Panc1 (cell line): ENCODE measurements around the gene WDR4.

Experiments used
- CTCF ChIP-seq: fragments of 450-650 bp; IDR thresholded peaks from 2 replicates; pipeline ENCODE4 v1.5.1; 2017; ENCODE audit warnings: mild to moderate bottlenecking
- POLR2AphosphoS5 ChIP-seq: IDR thresholded peaks from 2 replicates; pipeline ENCODE4 v1.6.1; 2012; ENCODE audit warnings: mild to moderate bottlenecking, low read depth, low read length, moderate library complexity
- SIN3A ChIP-seq: IDR thresholded peaks from 2 replicates; pipeline ENCODE4 v1.6.1; 2012; ENCODE audit warnings: low read depth, mild to moderate bottlenecking, low read length, moderate library complexity, borderline replicate concordance; ENCODE audit not compliant: insufficient read depth
- TCF7L2 ChIP-seq: IDR thresholded peaks from 2 replicates; pipeline ENCODE4 v1.6.1; 2011; ENCODE audit warnings: mild to moderate bottlenecking, low read depth, low read length, inconsistent platforms

GRCh38 chr21:42837421-42838211, 41.7 kb downstream of the WDR4 start:
- TF ChIP-seq CTCF, result no peak
- 0 out of 2 replicates have a peak, but pooled peaks have one; percentile 16 for TF ChIP-seq POLR2AphosphoS5
- TF ChIP-seq SIN3A, result no peak
- no peak for TF ChIP-seq TCF7L2
